ENCODE data around the gene CLSTN2.

- no peak for TF ChIP-seq CTCF (IDR thresholded peaks at IDR 0.05)
- TF ChIP-seq POLR2A (IDR thresholded peaks at IDR 0.05), result no peak
Measured at GRCh38 chr3:139909811-139910210, 25.2 kb upstream of the CLSTN2 start.

All from tibial nerve (tissue), 3 donors.